Pancreas (tissue), 10 donors: Measurements from ENCODE around the gene WWOX. TPM values are rescaled to one million over a fixed set of nuclear protein-coding genes. Genes with fewer than 3 reads are reported as not detected.

Experiments used
- ATAC-seq, 4 donors: fragments of 200-7000 bp; cut with Tn5 transposase; one replicate each; pipeline versions ENCODE4 v1.8.0 to v1.9.1; 2020; ENCODE audit warnings: mild to moderate bottlenecking in 4 of 4, moderate library complexity in 4 of 4
- DNase-seq, 6 donors: peaks; one replicate each; pipeline ENCODE4 v3.0.0-alpha.2; 2020
- FAIRE-seq: peaks from 2 replicates; lab custom pipeline; 2012; peaks lifted over from hg19 to GRCh38; lab: Jason Lieb, UNC
- H3K27ac ChIP-seq, 4 donors: fragments of 200-600 bp; sonication (generic); 1 replicate in 3 of 4; 2 replicates in 1 of 4; pipeline versions ENCODE4 v1.5.0 to v1.8.0; 2020
- H3K27me3 ChIP-seq, 4 donors: fragments of 200-600 bp; one replicate each; pipeline ENCODE4 v1.8.0; 2021
- H3K36me3 ChIP-seq, 3 donors: fragments of 200-600 bp; sonication (generic) in 1 of 3; one replicate each; pipeline versions ENCODE4 v1.5.0 to v1.8.0; 2020 to 2021
- H3K4me1 ChIP-seq, 3 donors: fragments of 200-600 bp; one replicate each; pipeline ENCODE4 v1.8.0; 2021
- H3K4me3 ChIP-seq, 4 donors: fragments of 200-600 bp; sonication (generic) in 2 of 4; one replicate each; pipeline versions ENCODE4 v1.5.0 to v1.8.0; 2020 to 2021
- H3K9me3 ChIP-seq, 4 donors: fragments of 200-600 bp; one replicate each; pipeline ENCODE4 v1.8.0; 2021
- CTCF ChIP-seq, 4 donors: fragments of 200-600 bp; sonication (generic) in 3 of 4; IDR thresholded peaks; one replicate each; pipeline versions ENCODE4 v1.5.0 to v1.8.0; 2021; ENCODE audit warnings: antibody characterized with exemption in 4 of 4
- WGBS, 2 donors: extraction: QIAGEN DNeasy Blood & Tissue Kit; methylation state at CpG; one replicate each; pipeline ENCODE4 v1.1.7; 2013; 5-methylcytosine and 5-hydroxymethylcytosine counted together
- intact Hi-C, 3 donors: fragments of 100-400 bp; cut with DNase I; formaldehyde crosslinking; loops; one replicate each; pipeline versions ENCODE4 v1.11.1 to v1.14.2; 2022
- polyA plus RNA-seq, 2 donors: library from polyadenylated mRNA; stranded (reverse); fragments of 200-250 nt; gene quantifications; one replicate each; pipeline ENCODE4 v1.2.3, GENCODE V29; 2013
- total RNA-seq, 6 donors: library from RNA; stranded (reverse); fragmentation: NEBNext Ultra II Directional in 4 of 6; extraction: Animal tissue kit (Norgen Biotek cat#: 25700) in 4 of 6; gene quantifications; one replicate each; pipeline versions ENCODE4 v1.2.1 to v1.2.4, GENCODE V29; 2021 to 2023
- donor health status: healthy with polysubstance abuse.
- donor health status: DM: no; HTN: no; CAD: no; lungs with moderate emphysema.
- donor health status: DM: no; HTN: no; CAD: no.
- donor health status: control.
- donor health status: control.
- donor health status: Bipolar disorder and iron deficiency.
- donor health status: DM: yes; HTN: yes; CAD: no.
- donor health status: DM: no; HTN: no; CAD: no.
- donor health status: DM: no; HTN: no; CAD: no.
- donor health status: DM: yes; HTN: yes; CAD: no.

Gene WWOX
- total and polyA plus RNA-seq, 8 donors = 6.8 to 14.4 (median 10.8) TPM

- DNase-seq (no peak), ATAC-seq (no peak), FAIRE-seq (no peak)
- H3K27ac ChIP-seq = no peak overlapping the region
- H3K4me1 ChIP-seq = no peaks in the 10 kb centered on the region
- H3K27me3 ChIP-seq = no peaks in the 10 kb centered on the region
- H3K4me3 ChIP-seq = no peak overlapping the region
- WGBS, 2 donors = 0 to 52% methylated on average over 1 of the region's 1 CpG
- H3K9me3 ChIP-seq = no peaks in the 10 kb centered on the region
- intact Hi-C loops = no loop called here
- no peak for TF ChIP-seq CTCF (IDR thresholded peaks at IDR 0.05)
- no peaks in the 10 kb centered on the region for H3K36me3 ChIP-seq
Measured at GRCh38 chr16:78629173-78629572, 529.7 kb downstream of the WWOX start.

- Histone ChIP-seq H3K9me3 (no peaks in the 10 kb centered on the region), H3K36me3 (no peaks in the 10 kb centered on the region), H3K4me3 (no peak overlapping the region), H3K27me3 (no peaks in the 10 kb centered on the region), H3K4me1 (no peaks in the 10 kb centered on the region), H3K27ac (no peak overlapping the region)
- ATAC-seq = no peak
- WGBS, 2 donors = 87 to 92% methylated on average over 3 of the region's 3 CpGs
- intact Hi-C loops = no loop called here
- no peak for TF ChIP-seq CTCF (IDR thresholded peaks at IDR 0.05)
- DNase-seq = no peak
- FAIRE-seq = no peak
Measured at GRCh38 chr16:78630102-78630501, 530.6 kb downstream of the WWOX start.

- intact Hi-C loops = no loop called here
- Histone ChIP-seq H3K27ac (no peak overlapping the region), H3K36me3 (no peaks in the 10 kb centered on the region), H3K4me3 (no peak overlapping the region), H3K27me3 (no peaks in the 10 kb centered on the region), H3K4me1 (no peaks in the 10 kb centered on the region), H3K9me3 (no peaks in the 10 kb centered on the region)
- no peak for FAIRE-seq
- no peak for TF ChIP-seq CTCF (IDR thresholded peaks at IDR 0.05)
- 83 to 90% methylated on average over 12 of the region's 12 CpGs for WGBS, 2 donors
- DNase-seq = no peak
- no peak for ATAC-seq
Measured at GRCh38 chr16:78633551-78633950, 534.1 kb downstream of the WWOX start.

GRCh38 chr16:78635807-78636206 is 536.4 kb downstream of the WWOX start:
- ATAC-seq = no peak
- WGBS, 2 donors = 90 to 92% methylated on average over 9 of the region's 9 CpGs
- H3K4me1 ChIP-seq = no peaks in the 10 kb centered on the region
- no peaks in the 10 kb centered on the region for H3K27me3 ChIP-seq
- no peak for TF ChIP-seq CTCF (IDR thresholded peaks at IDR 0.05)
- H3K36me3 ChIP-seq = no peaks in the 10 kb centered on the region
- H3K4me3 ChIP-seq = no peak overlapping the region
- no peaks in the 10 kb centered on the region for H3K9me3 ChIP-seq
- no peak for DNase-seq
- no peak overlapping the region for H3K27ac ChIP-seq
- no peak for FAIRE-seq
- intact Hi-C loops = no loop called here

- TF ChIP-seq CTCF (IDR thresholded peaks at IDR 0.05) = no peak
- H3K27ac ChIP-seq = no peak overlapping the region
- H3K4me1 ChIP-seq = no peaks in the 10 kb centered on the region
- H3K36me3 ChIP-seq = no peaks in the 10 kb centered on the region
- H3K4me3 ChIP-seq = no peak overlapping the region
- no peaks in the 10 kb centered on the region for H3K9me3 ChIP-seq
- intact Hi-C loops = no loop called here
- 91 to 94% methylated on average over 4 of the region's 4 CpGs for WGBS, 2 donors
- DNase-seq (no peak), ATAC-seq (no peak), FAIRE-seq (no peak)
- no peaks in the 10 kb centered on the region for H3K27me3 ChIP-seq
Measured at GRCh38 chr16:78638371-78638770, 538.9 kb downstream of the WWOX start.
